Keratinocyte (primary cell): ENCODE measurements around the gene MCOLN2. TPM values are rescaled to one million over a fixed set of nuclear protein-coding genes. Genes with fewer than 3 reads are reported as not detected.

Source experiments
- DNase-seq: peaks from one replicate; pipeline ENCODE4 v3.0.0-alpha.2; 2011; ENCODE audit warnings: low read depth, missing footprints, low spot score
- FAIRE-seq: peaks from 2 replicates; lab custom pipeline; 2011; peaks lifted over from hg19 to GRCh38; lab: Jason Lieb, UNC
- H2AFZ ChIP-seq: 2 replicates; pipeline ENCODE4 v1.6.0; 2012; ENCODE audit warnings: low read length, control low read depth, inconsistent platforms; ENCODE audit not compliant: control insufficient read depth
- H3K27ac ChIP-seq: 2 replicates; pipeline ENCODE4 v1.5.1; 2011; ENCODE audit warnings: low read length; ENCODE audit not compliant: control insufficient read depth, insufficient read depth
- H3K27me3 ChIP-seq: 3 replicates; pipeline ENCODE4 v1.6.0; 2011; ENCODE audit warnings: low read length; ENCODE audit not compliant: control insufficient read depth, insufficient read depth; ENCODE audit errors: extremely low read depth
- H3K36me3 ChIP-seq, 2 experiments: 2 replicates in 1 of 2; 3 replicates in 1 of 2; pipeline ENCODE4 v1.5.1; 2011; ENCODE audit warnings: low read length in 2 of 2, mild to moderate bottlenecking in 1 of 2; ENCODE audit not compliant: control insufficient read depth in 2 of 2, insufficient read depth in 2 of 2; ENCODE audit errors: extremely low read depth in 1 of 2
- H3K4me1 ChIP-seq: 3 replicates; pipeline ENCODE4 v1.5.1; 2011; ENCODE audit warnings: low read length; ENCODE audit not compliant: control insufficient read depth, insufficient read depth; ENCODE audit errors: extremely low read depth
- H3K4me2 ChIP-seq: 3 replicates; pipeline ENCODE4 v1.6.0; 2011; ENCODE audit warnings: low read depth, low read length; ENCODE audit not compliant: control insufficient read depth, insufficient read depth; ENCODE audit errors: extremely low read depth
- H3K4me3 ChIP-seq, 3 experiments: fragments of 200-600 bp in 1 of 3; sonication (generic) in 1 of 3; 2 replicates in 2 of 3; 3 replicates in 1 of 3; pipeline ENCODE4 v1.5.1; 2011 to 2016; ENCODE audit warnings: low read length in 3 of 3, mild to moderate bottlenecking in 3 of 3, control low read depth in 2 of 3, inconsistent platforms in 1 of 3, low read depth in 1 of 3, mixed read lengths in 1 of 3, mixed run types in 1 of 3, moderate library complexity in 1 of 3; ENCODE audit not compliant: control insufficient read depth in 2 of 3, insufficient read depth in 2 of 3; ENCODE audit errors: extremely low read depth in 1 of 3
- H3K79me2 ChIP-seq: 2 replicates; pipeline ENCODE4 v1.6.0; 2012; ENCODE audit warnings: low read length; ENCODE audit not compliant: control insufficient read depth, insufficient read depth
- H3K9ac ChIP-seq: 3 replicates; pipeline ENCODE4 v1.6.0; 2011; ENCODE audit warnings: low read length; ENCODE audit not compliant: control insufficient read depth, insufficient read depth; ENCODE audit errors: extremely low read depth
- H3K9me1 ChIP-seq: 3 replicates; pipeline ENCODE4 v1.6.0; 2011; ENCODE audit warnings: low read length; ENCODE audit not compliant: control insufficient read depth, insufficient read depth; ENCODE audit errors: extremely low read depth
- H3K9me3 ChIP-seq: 2 replicates; pipeline ENCODE4 v1.5.1; 2012; ENCODE audit warnings: low read depth, low read length; ENCODE audit not compliant: control insufficient read depth
- H4K20me1 ChIP-seq: 3 replicates; pipeline ENCODE4 v1.6.0; 2011; ENCODE audit warnings: low read length; ENCODE audit not compliant: control insufficient read depth, insufficient read depth; ENCODE audit errors: extremely low read depth
- CTCF ChIP-seq, 3 experiments: IDR thresholded peaks in 1 of 3; conservative IDR thresholded peaks in 1 of 3; optimal IDR thresholded peaks in 1 of 3; 2 replicates in 2 of 3; 3 replicates in 1 of 3; pipeline versions ENCODE3 to v1.5.1; 2011; ENCODE audit warnings: low read length in 3 of 3, mild to moderate bottlenecking in 3 of 3, moderate library complexity in 2 of 3, control low read depth in 1 of 3, inconsistent platforms in 1 of 3; ENCODE audit not compliant: insufficient read depth in 2 of 3; ENCODE audit errors: extremely low read depth in 1 of 3
- EZH2 ChIP-seq: IDR thresholded peaks from one replicate; pipeline ENCODE4 v1.6.1; 2012; ENCODE audit warnings: inconsistent platforms, mild to moderate bottlenecking, low read length, moderate library complexity
- dilution Hi-C: fragments of 300-500 bp; cut with MboI; formaldehyde crosslinking; loops from one replicate; pipeline ENCODE4 v1.7.0; 2020; ENCODE audit warnings: low sequenced_read_pairs; ENCODE audit not compliant: extremely low pct_ligation_motif_present
- polyA plus RNA-seq, 5 experiments: library from polyadenylated mRNA; depleted of rRNA in 3 of 5; stranded (reverse) in 3 of 5; stranded (forward) in 1 of 5; unstranded in 1 of 5; fragments of >200 nt; gene quantifications; 1 replicate in 1 of 5; 2 replicates in 3 of 5; 3 replicates in 1 of 5; pipeline versions ENCODE4 v1.2.1 to v1.2.3, GENCODE V29; 2011 to 2012; ENCODE audit warnings: missing spikeins in 2 of 5, low read depth in 1 of 5, low replicate concordance in 1 of 5

The MCOLN2 gene
- polyA plus RNA-seq, 1 donor (not counting 4 experiments of a cell fraction or from before 2014, with no cell fraction given) = 0.14 TPM

DNA sequence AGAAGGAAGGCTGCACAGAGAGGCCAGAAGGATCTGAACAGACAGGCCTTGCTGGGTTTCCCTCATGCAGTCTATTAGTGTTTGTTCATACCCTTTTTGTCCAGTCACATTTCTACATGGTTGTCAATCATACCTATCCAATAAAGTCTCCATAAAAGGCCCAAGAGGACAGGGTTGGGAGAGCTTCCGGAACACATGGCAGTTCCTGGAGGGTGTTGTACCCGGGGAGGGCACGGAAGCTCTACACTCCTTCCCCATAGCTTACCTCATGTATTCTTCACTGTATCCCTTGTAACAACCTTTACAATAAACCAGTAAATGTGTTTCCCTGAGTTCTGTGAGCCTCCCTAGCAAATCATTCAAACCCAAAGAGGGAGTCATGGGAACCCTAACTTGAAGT lies 28.0 kb downstream of the MCOLN2 start:
- FAIRE-seq = no peak

GRCh38 chr1:84968101-84968500 lies 28.8 kb downstream of the MCOLN2 start:
- no peak overlapping the region for H3K4me3 ChIP-seq
- H3K4me2 ChIP-seq = no peak overlapping the region
- H3K27me3 ChIP-seq = no peaks in the 10 kb centered on the region
- DNase-seq (no peak), FAIRE-seq (no peak)
- no peak overlapping the region for H2AFZ ChIP-seq
- TF ChIP-seq CTCF (optimal IDR thresholded peaks at IDR 0.05 in 1 of 3, IDR thresholded peaks at IDR 0.05 in 1 of 3, conservative IDR thresholded peaks at IDR 0.05 in 1 of 3; ENCODE audit: extremely low read depth in 1 of 3, insufficient read depth in 2 of 3, low read length in 3 of 3) (no peak), EZH2 (no peak)
- H3K79me2 ChIP-seq = no peaks in the 10 kb centered on the region
- H3K4me1 ChIP-seq = no peaks in the 10 kb centered on the region
- no peak overlapping the region for H3K27ac ChIP-seq
- no peak overlapping the region for H3K9ac ChIP-seq
- H4K20me1 ChIP-seq = no peaks in the 10 kb centered on the region
- H3K9me1 ChIP-seq = no peaks in the 10 kb centered on the region
- dilution Hi-C loops = no loop called here
- H3K36me3 ChIP-seq = no peaks in the 10 kb centered on the region
- H3K9me3 ChIP-seq = no peaks in the 10 kb centered on the region

More for the DNA sequence above, 28.0 kb downstream of the MCOLN2 start:
- H3K4me1 ChIP-seq = no peaks in the 10 kb centered on the region
- H3K9ac ChIP-seq = no peak overlapping the region
- no peak overlapping the region for H3K4me3 ChIP-seq
- no peak overlapping the region for H3K27ac ChIP-seq
- dilution Hi-C loops = no loop called here
- H3K9me1 ChIP-seq = no peaks in the 10 kb centered on the region
- no peak overlapping the region for H3K4me2 ChIP-seq
- no peaks in the 10 kb centered on the region for H3K79me2 ChIP-seq
- H3K9me3 ChIP-seq = no peaks in the 10 kb centered on the region
- TF ChIP-seq EZH2 = no peak
- TF ChIP-seq CTCF (optimal IDR thresholded peaks at IDR 0.05 in 1 of 3, IDR thresholded peaks at IDR 0.05 in 1 of 3, conservative IDR thresholded peaks at IDR 0.05 in 1 of 3; ENCODE audit: extremely low read depth in 1 of 3, insufficient read depth in 2 of 3, low read length in 3 of 3) = no peak
- H3K27me3 ChIP-seq = no peaks in the 10 kb centered on the region
- no peak overlapping the region for H2AFZ ChIP-seq
- H4K20me1 ChIP-seq = no peaks in the 10 kb centered on the region
- H3K36me3 ChIP-seq = no peaks in the 10 kb centered on the region
- DNase-seq = no peak
